DMS53 treated with DMSO at 0.1 percent for 48 hours (cell line): ENCODE data around the gene SVEP1.

Source experiments
- DNase-seq: peaks from one replicate; lab custom pipeline; 2025; ENCODE audit not compliant: unreplicated experiment; lab: John Stamatoyannopoulos, UW

Gene SVEP1

GRCh38 chr9:110327716-110328115 is 251.8 kb downstream of the SVEP1 start:
- no peak for DNase-seq

GRCh38 chr9:110323818-110324217 is 255.7 kb downstream of the SVEP1 start:
- no peak for DNase-seq

- DNase-seq, result no peak
These were observed 258.7 kb downstream of the SVEP1 start for GRCh38 chr9:110320651-110321445.

- no peak for DNase-seq
These were observed 259.6 kb downstream of the SVEP1 start for GRCh38 chr9:110319781-110320492.

GRCh38 chr9:110317911-110318310 is 261.6 kb downstream of the SVEP1 start:
- no peak for DNase-seq

- no peak for DNase-seq
These were observed 263.1 kb downstream of the SVEP1 start for GRCh38 chr9:110316261-110317075.
